NT2/D1 (cell line): Measurements from ENCODE around the gene BHLHE23.

Experiments
- DNase-seq: peaks from one replicate; pipeline ENCODE4 v3.0.0-alpha.2; 2011; ENCODE audit warnings: low read depth, low spot score
- H3K27me3 ChIP-seq: 2 replicates; pipeline ENCODE4 v1.6.0; 2011; ENCODE audit warnings: mild to moderate bottlenecking; ENCODE audit not compliant: insufficient read length, insufficient read depth
- H3K36me3 ChIP-seq: 2 replicates; pipeline ENCODE4 v1.6.1; 2011; ENCODE audit warnings: mild to moderate bottlenecking, low read length, mixed read lengths; ENCODE audit not compliant: insufficient read depth, insufficient read length
- H3K4me1 ChIP-seq: 2 replicates; pipeline ENCODE4 v1.5.1; 2011; ENCODE audit not compliant: insufficient read depth, insufficient read length
- H3K4me3 ChIP-seq: 2 replicates; pipeline ENCODE4 v1.5.1; 2011; ENCODE audit warnings: low read depth; ENCODE audit not compliant: insufficient read length
- H3K9ac ChIP-seq: 2 replicates; pipeline ENCODE4 v1.6.0; 2011; ENCODE audit warnings: low read depth; ENCODE audit not compliant: insufficient read length
- H3K9me3 ChIP-seq: 2 replicates; pipeline ENCODE4 v1.5.1; 2011; ENCODE audit warnings: mild to moderate bottlenecking, low read length; ENCODE audit not compliant: insufficient read depth
- SUZ12 ChIP-seq: IDR thresholded peaks from 2 replicates; pipeline ENCODE4 v1.6.1; 2011; ENCODE audit not compliant: insufficient read length, insufficient read depth; ENCODE audit errors: extremely low read depth
- YY1 ChIP-seq: IDR thresholded peaks from 2 replicates; pipeline ENCODE4 v1.6.1; 2011; ENCODE audit not compliant: insufficient read length, insufficient read depth
- ZNF274 ChIP-seq: IDR thresholded peaks from 2 replicates; pipeline ENCODE4 v1.6.1; 2011; ENCODE audit warnings: mild to moderate bottlenecking, low read depth, low read length

BHLHE23 gene

DNA sequence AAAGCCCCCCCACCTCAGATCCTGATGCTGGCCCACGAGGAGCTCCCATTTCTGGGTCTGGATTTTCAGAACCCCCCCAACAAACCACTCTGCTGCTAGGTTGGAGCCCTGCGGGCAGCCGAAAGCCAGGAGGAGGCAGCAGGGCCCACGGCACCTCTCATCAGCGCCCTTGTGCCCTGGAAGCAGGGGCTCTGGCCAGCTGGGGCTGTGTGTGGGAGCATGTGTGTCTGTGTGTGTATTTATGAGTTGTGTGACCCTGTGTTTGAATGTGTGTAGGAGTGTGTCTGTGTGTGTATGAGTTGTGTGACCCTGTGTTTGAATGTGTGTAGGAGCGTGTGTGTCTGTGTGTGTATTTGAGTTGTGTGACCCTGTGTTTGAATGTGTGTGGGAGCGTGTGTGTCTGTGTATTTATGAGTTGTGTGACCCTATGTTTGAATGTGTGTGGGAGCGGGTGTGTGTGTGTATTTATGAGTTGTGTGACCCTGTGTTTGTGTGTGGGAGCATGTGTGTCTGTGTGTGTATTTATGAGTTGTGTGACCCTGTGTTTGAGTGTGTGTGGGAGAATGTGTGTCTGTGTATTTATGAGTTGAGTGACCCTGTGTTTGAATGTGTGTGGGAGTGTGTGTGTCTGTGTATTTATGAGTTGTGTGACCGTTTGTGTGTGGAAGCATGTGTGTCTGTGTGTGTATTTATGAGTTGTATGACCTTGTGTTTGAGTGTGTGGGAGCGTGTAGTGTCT lies 35.4 kb downstream of the BHLHE23 start:
- peaks cover 24% of the 10 kb centered on the region for H3K4me1 ChIP-seq
- H3K27me3 ChIP-seq = peaks cover 34% of the 10 kb centered on the region
- no peak overlapping the region for H3K4me3 ChIP-seq
- no peak overlapping the region for H3K9ac ChIP-seq
- no peaks in the 10 kb centered on the region for H3K36me3 ChIP-seq
- no peaks in the 10 kb centered on the region for H3K9me3 ChIP-seq
- TF ChIP-seq ZNF274 (no peak), YY1 (no peak), SUZ12 (no peak)
- DNase-seq = no peak

DNA sequence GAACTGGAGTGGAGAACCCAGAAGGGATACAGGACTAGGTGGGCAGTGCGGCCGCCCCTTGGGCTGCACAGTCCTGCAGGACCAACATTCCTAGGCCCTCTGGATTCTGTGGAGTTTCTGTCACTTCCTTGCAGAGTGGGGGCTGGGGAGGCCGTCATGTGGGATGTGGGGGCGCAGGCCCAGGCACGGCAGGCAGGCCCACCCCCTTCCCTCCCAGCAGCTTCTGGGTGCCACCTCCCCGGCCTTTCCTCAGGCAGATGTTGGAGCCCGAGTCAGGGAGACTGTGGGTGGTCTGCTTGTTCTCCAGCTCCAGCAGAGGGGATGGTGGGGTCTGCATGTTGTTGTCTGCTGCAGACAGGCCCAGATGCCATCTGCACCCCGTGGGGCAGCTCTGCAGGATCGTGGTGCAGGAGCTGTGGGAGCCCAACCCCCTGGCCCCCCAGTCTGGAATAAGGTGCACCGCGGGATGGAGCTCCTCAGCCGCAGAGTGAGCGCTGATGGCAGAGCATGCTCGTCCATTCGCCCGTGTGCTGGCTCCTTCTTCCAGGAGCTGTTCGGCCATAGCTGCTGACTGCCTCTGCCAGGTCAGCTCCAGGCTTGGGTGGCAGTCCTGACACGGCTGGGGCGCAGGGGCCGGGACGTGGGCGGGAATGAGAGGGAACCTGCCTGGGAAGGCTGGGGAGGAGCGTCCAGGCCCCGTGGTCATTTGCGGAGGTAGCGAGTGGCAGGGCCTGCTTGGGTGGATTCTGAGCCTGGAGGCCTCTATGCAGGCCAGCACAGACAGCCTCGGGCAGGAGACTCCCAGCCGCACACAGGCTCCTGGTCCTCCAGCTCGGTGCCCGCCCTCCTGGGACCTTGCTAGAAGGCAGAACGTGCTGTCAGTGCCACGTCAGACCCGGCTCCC lies 36.2 kb downstream of the BHLHE23 start:
- Histone ChIP-seq H3K9ac (no peak overlapping the region), H3K9me3 (no peaks in the 10 kb centered on the region), H3K4me3 (no peak overlapping the region), H3K36me3 (no peaks in the 10 kb centered on the region), H3K27me3 (peaks cover 32% of the 10 kb centered on the region), H3K4me1 (peaks cover 24% of the 10 kb centered on the region)
- no peak for DNase-seq
- TF ChIP-seq SUZ12 (no peak), ZNF274 (no peak), YY1 (no peak)

DNA sequence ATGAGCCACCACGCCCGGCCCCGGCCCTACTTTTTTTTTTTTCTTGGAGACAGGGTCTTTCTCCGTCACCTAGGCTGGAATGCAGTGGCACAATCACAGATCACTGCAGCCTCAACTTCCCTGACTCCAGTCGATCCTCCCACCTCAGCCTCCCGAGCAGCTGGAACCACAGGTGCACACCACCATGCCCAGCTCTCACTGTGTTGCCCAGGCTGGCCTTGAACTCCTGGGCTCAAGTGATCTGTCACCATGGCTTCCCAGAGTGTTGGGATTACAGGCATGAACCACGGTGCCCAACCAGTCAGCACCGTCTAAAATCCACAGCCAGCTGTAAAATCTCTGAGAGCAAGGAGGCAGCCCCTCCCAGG lies 36.8 kb downstream of the BHLHE23 start:
- Histone ChIP-seq H3K4me3 (no peak overlapping the region), H3K36me3 (no peaks in the 10 kb centered on the region), H3K4me1 (peaks cover 25% of the 10 kb centered on the region), H3K9me3 (no peaks in the 10 kb centered on the region), H3K9ac (no peak overlapping the region), H3K27me3 (peaks cover 26% of the 10 kb centered on the region)
- no peak for DNase-seq
- TF ChIP-seq SUZ12 = no peak
- no peak for TF ChIP-seq YY1
- TF ChIP-seq ZNF274 = no peak

DNA sequence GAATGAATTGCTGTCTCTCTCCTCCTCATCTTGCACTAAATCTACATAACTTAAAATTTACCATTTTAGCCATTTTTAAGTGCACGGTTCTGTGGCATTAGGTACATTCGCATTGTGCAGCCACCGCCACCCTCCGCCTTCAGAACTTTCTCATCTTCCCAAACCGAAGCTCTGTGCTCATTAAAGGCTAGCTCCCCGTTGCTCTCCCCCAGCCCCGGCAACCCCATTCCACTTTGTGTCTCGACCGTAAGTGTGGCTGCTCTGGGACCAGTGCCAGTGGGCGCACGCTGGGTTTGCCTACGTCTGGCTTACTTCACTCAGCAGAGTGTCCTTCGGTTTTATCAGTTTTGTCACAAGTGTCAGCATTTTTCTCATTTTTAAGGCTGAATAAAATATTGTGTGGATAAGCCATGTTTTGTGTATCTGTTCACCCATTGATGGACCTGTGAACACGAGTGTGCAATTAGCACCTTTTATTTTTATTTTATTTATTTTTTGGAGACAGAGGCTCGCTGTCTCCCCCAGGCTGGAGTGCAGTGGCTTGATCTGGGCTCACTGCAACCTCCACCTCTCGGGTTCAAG lies 37.5 kb downstream of the BHLHE23 start:
- Histone ChIP-seq H3K27me3 (peaks cover 20% of the 10 kb centered on the region), H3K9ac (peak overlapping the region; percentile 21), H3K36me3 (no peaks in the 10 kb centered on the region), H3K4me3 (no peak overlapping the region), H3K4me1 (peaks cover 20% of the 10 kb centered on the region), H3K9me3 (no peaks in the 10 kb centered on the region)
- TF ChIP-seq SUZ12 (no peak), ZNF274 (no peak), YY1 (no peak)
- no peak for DNase-seq

DNA sequence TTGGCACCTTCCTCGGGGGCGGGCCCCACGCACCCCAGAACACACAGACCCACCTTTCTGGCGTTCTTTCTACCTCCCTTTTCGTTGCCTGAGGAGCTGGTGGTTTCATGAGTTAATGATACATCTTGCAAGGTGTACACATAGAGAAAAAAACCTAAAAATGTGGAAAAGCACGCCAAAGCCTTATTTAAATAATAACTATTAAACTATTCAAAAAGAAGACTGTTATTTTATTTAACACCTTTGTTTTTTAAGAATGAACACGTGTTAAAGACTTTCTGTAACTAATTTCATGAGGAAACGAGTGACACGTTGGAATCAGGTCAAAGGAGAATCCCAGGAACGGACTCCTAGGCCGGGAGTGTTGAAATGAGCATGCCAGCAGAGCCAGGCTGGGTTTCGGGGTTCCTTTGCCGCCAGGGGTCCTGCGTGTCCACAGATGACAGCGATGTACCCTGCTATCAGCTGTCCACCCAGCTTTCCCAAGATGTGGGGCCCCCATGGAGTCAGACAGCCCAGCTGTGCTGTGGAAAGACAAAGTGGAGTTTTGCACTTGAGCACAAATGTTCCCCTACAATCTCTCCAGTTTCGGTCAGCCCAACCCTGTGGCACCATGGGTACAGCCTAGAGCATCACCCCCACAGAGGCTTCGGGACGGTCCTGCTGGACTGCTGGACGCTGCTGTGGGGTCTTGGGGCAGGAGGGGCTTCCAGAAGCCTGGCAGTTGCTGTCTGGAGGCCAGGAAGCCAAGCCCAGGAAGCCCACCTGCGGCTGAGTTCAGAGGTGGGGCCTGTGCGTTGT lies 38.2 kb downstream of the BHLHE23 start:
- Histone ChIP-seq H3K4me1 (peaks cover 20% of the 10 kb centered on the region), H3K4me3 (no peak overlapping the region), H3K36me3 (no peaks in the 10 kb centered on the region), H3K9me3 (no peaks in the 10 kb centered on the region), H3K9ac (peak overlapping the region; percentile 21), H3K27me3 (peaks cover 15% of the 10 kb centered on the region)
- no peak for TF ChIP-seq YY1
- no peak for TF ChIP-seq ZNF274
- no peak for TF ChIP-seq SUZ12
- DNase-seq = no peak

DNA sequence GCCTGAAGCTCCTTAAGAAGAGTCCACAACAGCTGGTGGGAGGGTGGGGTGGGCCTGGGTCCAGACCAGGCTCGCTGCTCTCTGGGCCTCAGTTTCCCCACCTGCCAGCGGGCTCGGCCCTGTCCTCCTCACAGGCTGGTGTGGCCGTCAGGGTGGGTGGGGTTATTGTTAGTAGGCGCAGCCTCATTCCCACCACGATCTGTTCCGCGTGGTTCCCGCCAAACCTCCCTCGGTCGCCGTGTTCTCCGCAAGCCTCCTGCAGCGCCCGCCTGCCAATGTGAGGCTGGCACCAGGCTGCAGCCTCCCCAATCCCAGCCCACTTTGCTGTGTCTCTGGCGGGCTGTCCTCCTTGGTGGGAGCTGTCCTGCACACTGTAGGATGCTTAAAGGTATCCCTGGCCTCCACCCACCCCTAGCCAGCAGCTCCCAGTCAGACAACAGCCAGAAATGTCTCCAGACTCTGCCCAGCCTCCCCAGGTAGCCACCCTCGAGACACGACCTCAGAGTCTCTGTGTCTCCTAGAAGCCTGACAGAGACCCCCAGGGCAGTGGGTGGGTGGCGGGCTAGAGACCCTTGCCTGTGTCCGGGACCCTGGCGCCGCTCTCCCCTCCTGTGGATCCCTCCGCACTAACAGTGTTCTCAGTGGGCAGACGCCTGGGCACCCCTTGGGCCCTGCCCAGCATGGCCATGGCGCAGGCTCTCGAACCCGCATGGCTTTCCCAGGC lies 39.0 kb downstream of the BHLHE23 start:
- TF ChIP-seq ZNF274 (no peak), YY1 (no peak), SUZ12 (no peak)
- DNase-seq = no peak
- no peaks in the 10 kb centered on the region for H3K36me3 ChIP-seq
- H3K9me3 ChIP-seq = no peaks in the 10 kb centered on the region
- H3K4me3 ChIP-seq = no peak overlapping the region
- H3K9ac ChIP-seq = no peak overlapping the region
- H3K4me1 ChIP-seq = peaks cover 18% of the 10 kb centered on the region
- H3K27me3 ChIP-seq = peaks cover 7% of the 10 kb centered on the region
